ENCODE results near the gene PDCL3.

DNA sequence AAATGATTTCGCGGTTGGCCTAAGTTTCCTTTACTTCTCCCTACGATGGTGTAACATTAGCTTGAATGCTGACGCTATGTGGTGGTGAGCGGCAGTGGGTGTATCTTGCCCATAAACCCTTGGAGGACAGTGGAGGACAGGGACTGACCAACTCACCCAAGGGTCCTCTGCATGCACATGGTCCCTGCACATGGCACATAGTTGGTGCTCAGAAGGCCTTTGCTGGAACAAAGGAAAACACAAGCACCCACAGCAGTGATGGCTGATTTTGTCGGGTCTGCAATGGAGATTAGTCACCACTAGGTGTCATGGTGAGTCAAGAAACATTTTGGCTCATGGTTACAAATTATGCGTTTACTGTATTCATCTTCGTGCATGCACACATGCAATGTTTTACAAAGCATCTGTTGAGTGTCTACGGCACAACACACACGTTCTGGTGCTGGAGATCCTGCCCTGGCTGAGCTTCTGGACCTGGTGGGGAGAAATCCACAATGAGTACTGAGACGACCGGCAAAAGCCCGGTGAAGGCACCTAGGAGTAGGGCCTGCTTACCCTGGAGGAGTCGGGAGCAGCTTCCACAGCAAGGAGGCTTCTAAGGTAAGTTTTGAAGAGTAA lies 44.0 kb downstream of the PDCL3 start:
- TF ChIP-seq, protein P1, sequence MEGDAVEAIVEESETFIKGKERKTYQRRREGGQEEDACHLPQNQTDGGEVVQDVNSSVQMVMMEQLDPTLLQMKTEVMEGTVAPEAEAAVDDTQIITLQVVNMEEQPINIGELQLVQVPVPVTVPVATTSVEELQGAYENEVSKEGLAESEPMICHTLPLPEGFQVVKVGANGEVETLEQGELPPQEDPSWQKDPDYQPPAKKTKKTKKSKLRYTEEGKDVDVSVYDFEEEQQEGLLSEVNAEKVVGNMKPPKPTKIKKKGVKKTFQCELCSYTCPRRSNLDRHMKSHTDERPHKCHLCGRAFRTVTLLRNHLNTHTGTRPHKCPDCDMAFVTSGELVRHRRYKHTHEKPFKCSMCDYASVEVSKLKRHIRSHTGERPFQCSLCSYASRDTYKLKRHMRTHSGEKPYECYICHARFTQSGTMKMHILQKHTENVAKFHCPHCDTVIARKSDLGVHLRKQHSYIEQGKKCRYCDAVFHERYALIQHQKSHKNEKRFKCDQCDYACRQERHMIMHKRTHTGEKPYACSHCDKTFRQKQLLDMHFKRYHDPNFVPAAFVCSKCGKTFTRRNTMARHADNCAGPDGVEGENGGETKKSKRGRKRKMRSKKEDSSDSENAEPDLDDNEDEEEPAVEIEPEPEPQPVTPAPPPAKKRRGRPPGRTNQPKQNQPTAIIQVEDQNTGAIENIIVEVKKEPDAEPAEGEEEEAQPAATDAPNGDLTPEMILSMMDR (conservative IDR thresholded peaks at IDR 0.05; ENCODE audit: low read depth in 2 of 2) = peak; percentile 87 to 94
- TF ChIP-seq CREB1 (CRISPR knock-in tag; IDR thresholded peaks at IDR 0.05; ENCODE audit: low read depth) = no peak
- no peak for TF ChIP-seq POLR2AphosphoS5 (IDR thresholded peaks at IDR 0.05; ENCODE audit: low read depth)
